GM19463 (cell line): ENCODE results near the gene KLHL24.
"Not testable (repeated sequence)": the region's sequence is repeated elsewhere in the genome, so short reads cannot be mapped to it uniquely, and the experiment has no call there.

Source experiments
- ATAC-seq: cut with Tn5 transposase; IDR thresholded peaks from one replicate; pipeline ENCODE4 v1.9.1; 2021; ENCODE audit warnings: mild to moderate bottlenecking, moderate library complexity; ENCODE audit not compliant: unreplicated experiment

The KLHL24 gene

GRCh38 chr3:183635431-183636220 lies at the start of gene KLHL24:
TSS of gene KLHL24 (plus strand) at chr3:183635623. CDS start at chr3:183650357, 14,734 bp downstream.
- peak; percentile 87 for ATAC-seq

GRCh38 chr3:183586477-183586876 lies 48.9 kb upstream of the KLHL24 start:
- no peak for ATAC-seq

- no peak for ATAC-seq
These were observed 48.1 kb upstream of the KLHL24 start for GRCh38 chr3:183587336-183587735.

GRCh38 chr3:183590442-183590841 lies 45.0 kb upstream of the KLHL24 start:
- ATAC-seq: no peak

GRCh38 chr3:183591881-183592521 lies 43.4 kb upstream of the KLHL24 start:
- peak; percentile 89 for ATAC-seq

GRCh38 chr3:183592821-183593220 lies 42.6 kb upstream of the KLHL24 start:
- ATAC-seq: no peak

- ATAC-seq: no peak
These were observed 40.8 kb upstream of the KLHL24 start for GRCh38 chr3:183594636-183595035.

- no peak for ATAC-seq
These were observed 37.5 kb upstream of the KLHL24 start for GRCh38 chr3:183597959-183598358.

- ATAC-seq: not testable (repeated sequence)
These were observed 24.1 kb upstream of the KLHL24 start for GRCh38 chr3:183611326-183611725.

- ATAC-seq: no peak
These were observed 21.8 kb upstream of the KLHL24 start for GRCh38 chr3:183613366-183614285.

- ATAC-seq: no peak
These were observed 16.9 kb upstream of the KLHL24 start for GRCh38 chr3:183618542-183618941.

- ATAC-seq: no peak
These were observed 16.4 kb upstream of the KLHL24 start for GRCh38 chr3:183619010-183619409.

- no peak for ATAC-seq
These were observed 15.7 kb upstream of the KLHL24 start for GRCh38 chr3:183619624-183620251.

GRCh38 chr3:183620252-183620628 lies 15.2 kb upstream of the KLHL24 start:
- no peak for ATAC-seq

GRCh38 chr3:183622473-183622872 lies 12.9 kb upstream of the KLHL24 start:
- ATAC-seq: not testable (repeated sequence)

- ATAC-seq: no peak
These were observed 8.4 kb upstream of the KLHL24 start for GRCh38 chr3:183626877-183627594.

GRCh38 chr3:183629546-183630301 lies 5.7 kb upstream of the KLHL24 start:
- ATAC-seq: no peak

GRCh38 chr3:183631715-183632114 lies 3.7 kb upstream of the KLHL24 start:
- no peak for ATAC-seq

- ATAC-seq: not testable (repeated sequence)
These were observed 2.7 kb upstream of the KLHL24 start for GRCh38 chr3:183632725-183633124.
